Osteoblast (primary cell): ENCODE measurements around the gene YY1. TPM values are rescaled to one million over a fixed set of nuclear protein-coding genes. Genes with fewer than 3 reads are reported as not detected.

ENCODE experiments used
- DNase-seq: peaks from one replicate; pipeline ENCODE4 v3.0.0; 2011; ENCODE audit warnings: low spot score, mixed read lengths; ENCODE audit not compliant: insufficient read length; ENCODE audit errors: missing footprints
- H2AFZ ChIP-seq: 2 replicates; pipeline ENCODE4 v1.6.0; 2011; ENCODE audit warnings: mild to moderate bottlenecking, low read length
- H3K27ac ChIP-seq: 2 replicates; pipeline ENCODE4 v1.5.1; 2011; ENCODE audit warnings: mild to moderate bottlenecking, low read depth, low read length, moderate library complexity
- H3K27me3 ChIP-seq: 2 replicates; pipeline ENCODE4 v1.6.0; 2012; ENCODE audit warnings: mild to moderate bottlenecking, control low read depth, inconsistent platforms, low read length, moderate library complexity; ENCODE audit not compliant: insufficient read depth
- H3K36me3 ChIP-seq: 2 replicates; pipeline ENCODE4 v1.5.1; 2011; ENCODE audit warnings: mild to moderate bottlenecking, low read length, control low read depth, moderate library complexity; ENCODE audit not compliant: insufficient read depth
- H3K4me1 ChIP-seq: 2 replicates; pipeline ENCODE4 v1.5.1; 2011; ENCODE audit warnings: mild to moderate bottlenecking, low read length, control low read depth, moderate library complexity; ENCODE audit not compliant: insufficient read depth
- H3K4me2 ChIP-seq: 2 replicates; pipeline ENCODE4 v1.6.0; 2011; ENCODE audit warnings: mild to moderate bottlenecking, low read length; ENCODE audit not compliant: insufficient read depth
- H3K4me3 ChIP-seq: fragments of 200-600 bp; sonication (generic); 3 replicates; pipeline ENCODE4 v1.5.1; 2012; ENCODE audit warnings: mild to moderate bottlenecking, low read length, inconsistent platforms; ENCODE audit not compliant: insufficient read depth
- H3K79me2 ChIP-seq: 2 replicates; pipeline ENCODE4 v1.6.0; 2012; ENCODE audit warnings: mild to moderate bottlenecking, low read length, control low read depth, inconsistent platforms; ENCODE audit not compliant: insufficient read depth
- H3K9me3 ChIP-seq: 2 replicates; pipeline ENCODE4 v1.5.1; 2011; ENCODE audit warnings: low read depth, low read length, control low read depth
- H4K20me1 ChIP-seq: 2 replicates; pipeline ENCODE4 v1.6.0; 2012; ENCODE audit warnings: mild to moderate bottlenecking, low read length, control low read depth; ENCODE audit not compliant: insufficient read depth
- CTCF ChIP-seq: IDR thresholded peaks from 2 replicates; pipeline ENCODE4 v1.5.1; 2011; ENCODE audit warnings: mild to moderate bottlenecking, low read depth, low read length, moderate library complexity; ENCODE audit errors: extremely low read depth
- total RNA-seq: library from RNA; depleted of rRNA; stranded (reverse); fragments of >200 nt; gene quantifications from 2 replicates; pipeline ENCODE4 v1.2.3, GENCODE V29; 2012

The YY1 gene
- total RNA-seq, 1 donor, result 45.2 TPM

- TF ChIP-seq CTCF, result no peak
- DNase-seq, result no peak
- H3K27ac ChIP-seq, result no peak overlapping the region
- H3K4me1 ChIP-seq, result peaks cover 19% of the 10 kb centered on the region
- H3K4me3 ChIP-seq, result no peak overlapping the region
- peaks cover 20% of the 10 kb centered on the region for H3K36me3 ChIP-seq
- no peak overlapping the region for H2AFZ ChIP-seq
- peaks cover 56% of the 10 kb centered on the region for H4K20me1 ChIP-seq
- H3K4me2 ChIP-seq, result no peak overlapping the region
- H3K27me3 ChIP-seq, result no peaks in the 10 kb centered on the region
- H3K9me3 ChIP-seq, result no peaks in the 10 kb centered on the region
- peaks cover 94% of the 10 kb centered on the region for H3K79me2 ChIP-seq
Observed at GRCh38 chr14:100274250-100274649, 35.3 kb downstream of the YY1 start.

GRCh38 chr14:100275214-100275613, 36.3 kb downstream of the YY1 start:
- H3K4me3 ChIP-seq, result no peak overlapping the region
- no peaks in the 10 kb centered on the region for H3K27me3 ChIP-seq
- no peak overlapping the region for H3K27ac ChIP-seq
- TF ChIP-seq CTCF, result no peak
- peaks cover 20% of the 10 kb centered on the region for H3K36me3 ChIP-seq
- peaks cover 19% of the 10 kb centered on the region for H3K4me1 ChIP-seq
- no peaks in the 10 kb centered on the region for H3K9me3 ChIP-seq
- H3K4me2 ChIP-seq, result no peak overlapping the region
- peaks cover 97% of the 10 kb centered on the region for H3K79me2 ChIP-seq
- H2AFZ ChIP-seq, result no peak overlapping the region
- peaks cover 61% of the 10 kb centered on the region for H4K20me1 ChIP-seq
- no peak for DNase-seq

- Histone ChIP-seq H3K27me3 (no peaks in the 10 kb centered on the region), H3K4me1 (peaks cover 31% of the 10 kb centered on the region), H4K20me1 (peaks cover 72% of the 10 kb centered on the region), H3K27ac (peak overlapping the region; percentile 30), H2AFZ (no peak overlapping the region), H3K36me3 (peaks cover 20% of the 10 kb centered on the region), H3K79me2 (peaks cover 89% of the 10 kb centered on the region), H3K9me3 (no peaks in the 10 kb centered on the region), H3K4me2 (peak overlapping the region; percentile 37), H3K4me3 (no peak overlapping the region)
- peak; percentile 43 for TF ChIP-seq CTCF
- peak; percentile 96 for DNase-seq
Observed at GRCh38 chr14:100278702-100279101, 39.8 kb downstream of the YY1 start.

- Histone ChIP-seq H3K27me3 (no peaks in the 10 kb centered on the region), H3K79me2 (peaks cover 85% of the 10 kb centered on the region)
- no peak for DNase-seq
Observed at GRCh38 chr14:100279133-100279532, 40.2 kb downstream of the YY1 start.

More at GRCh38 chr14:100279133-100279532, 40.2 kb downstream of the YY1 start:
- H3K27ac ChIP-seq, result peak overlapping the region; percentile 30
- peaks cover 17% of the 10 kb centered on the region for H3K36me3 ChIP-seq
- H3K9me3 ChIP-seq, result no peaks in the 10 kb centered on the region
- H4K20me1 ChIP-seq, result peaks cover 67% of the 10 kb centered on the region
- H2AFZ ChIP-seq, result no peak overlapping the region
- H3K4me2 ChIP-seq, result peak overlapping the region; percentile 37
- no peak for TF ChIP-seq CTCF
- H3K4me1 ChIP-seq, result peaks cover 31% of the 10 kb centered on the region
- H3K4me3 ChIP-seq, result no peak overlapping the region
